ENCODE results near the gene GEMIN4.

DNA sequence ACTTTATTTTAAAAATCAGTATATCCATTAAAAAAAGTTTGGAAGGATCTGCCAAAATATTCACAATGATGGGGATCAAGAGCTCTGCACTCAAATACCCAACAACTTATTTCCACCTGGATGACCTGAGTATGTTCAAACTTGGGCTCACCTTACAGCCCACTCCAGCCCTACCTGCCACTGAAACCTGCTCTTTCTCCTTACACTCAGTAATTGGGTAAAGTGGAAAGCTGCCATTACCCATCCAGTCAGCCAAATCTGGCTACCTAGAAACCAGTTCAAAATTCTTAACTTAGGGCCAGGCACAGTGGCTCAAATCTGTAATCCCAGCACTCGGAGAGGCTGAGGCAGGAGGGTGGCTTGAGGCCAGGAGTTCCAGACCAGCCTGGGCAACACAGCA, 47.1 kb downstream of the GEMIN4 start:
- TF ChIP-seq, protein P1, sequence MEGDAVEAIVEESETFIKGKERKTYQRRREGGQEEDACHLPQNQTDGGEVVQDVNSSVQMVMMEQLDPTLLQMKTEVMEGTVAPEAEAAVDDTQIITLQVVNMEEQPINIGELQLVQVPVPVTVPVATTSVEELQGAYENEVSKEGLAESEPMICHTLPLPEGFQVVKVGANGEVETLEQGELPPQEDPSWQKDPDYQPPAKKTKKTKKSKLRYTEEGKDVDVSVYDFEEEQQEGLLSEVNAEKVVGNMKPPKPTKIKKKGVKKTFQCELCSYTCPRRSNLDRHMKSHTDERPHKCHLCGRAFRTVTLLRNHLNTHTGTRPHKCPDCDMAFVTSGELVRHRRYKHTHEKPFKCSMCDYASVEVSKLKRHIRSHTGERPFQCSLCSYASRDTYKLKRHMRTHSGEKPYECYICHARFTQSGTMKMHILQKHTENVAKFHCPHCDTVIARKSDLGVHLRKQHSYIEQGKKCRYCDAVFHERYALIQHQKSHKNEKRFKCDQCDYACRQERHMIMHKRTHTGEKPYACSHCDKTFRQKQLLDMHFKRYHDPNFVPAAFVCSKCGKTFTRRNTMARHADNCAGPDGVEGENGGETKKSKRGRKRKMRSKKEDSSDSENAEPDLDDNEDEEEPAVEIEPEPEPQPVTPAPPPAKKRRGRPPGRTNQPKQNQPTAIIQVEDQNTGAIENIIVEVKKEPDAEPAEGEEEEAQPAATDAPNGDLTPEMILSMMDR (IDR thresholded peaks at IDR 0.05; ENCODE audit: low read depth, low read length, poor library complexity, severe bottlenecking): no peak
- TF ChIP-seq EZH2phosphoT487 (IDR thresholded peaks at IDR 0.05; ENCODE audit: borderline replicate concordance, low read length): no peak

Data from DOHH2 (cell line).